ENCODE results near the gene MRM1.
"Not testable (repeated sequence)": the region's sequence is repeated elsewhere in the genome, so short reads cannot be mapped to it uniquely, and the experiment has no call there.

MRM1 gene

DNA sequence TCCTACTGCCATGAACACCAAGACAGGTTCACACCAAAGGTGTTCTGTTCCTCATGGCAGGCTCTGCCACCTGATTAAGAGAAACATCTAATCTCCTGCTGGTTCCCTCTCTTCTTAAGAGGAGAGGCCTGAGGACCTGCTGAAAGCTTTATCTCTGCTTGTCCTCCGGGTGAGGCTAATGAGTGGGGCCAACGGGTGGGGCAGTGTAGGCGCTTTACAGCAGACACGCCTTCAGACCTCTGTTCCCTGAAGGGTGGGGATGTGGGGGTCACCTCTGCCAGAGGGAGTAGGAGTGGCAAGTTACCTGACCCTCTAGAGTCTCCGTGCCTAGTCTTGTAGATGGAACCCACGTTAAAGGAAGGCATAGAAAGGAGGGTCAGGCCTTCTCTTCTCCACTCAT is 4.2 kb upstream of the MRM1 start:
- Mint-ChIP-seq H3K4me3 (no peak overlapping the region), H3K9me3 (no peaks in the 10 kb centered on the region), H3K27ac (no peak overlapping the region), H3K36me3 (peaks cover 32% of the 10 kb centered on the region), H3K4me1 (peaks cover 37% of the 10 kb centered on the region)
- DNase-seq (ENCODE audit: low spot score in 2 of 2), result no peak
- no peak for ATAC-seq

DNA sequence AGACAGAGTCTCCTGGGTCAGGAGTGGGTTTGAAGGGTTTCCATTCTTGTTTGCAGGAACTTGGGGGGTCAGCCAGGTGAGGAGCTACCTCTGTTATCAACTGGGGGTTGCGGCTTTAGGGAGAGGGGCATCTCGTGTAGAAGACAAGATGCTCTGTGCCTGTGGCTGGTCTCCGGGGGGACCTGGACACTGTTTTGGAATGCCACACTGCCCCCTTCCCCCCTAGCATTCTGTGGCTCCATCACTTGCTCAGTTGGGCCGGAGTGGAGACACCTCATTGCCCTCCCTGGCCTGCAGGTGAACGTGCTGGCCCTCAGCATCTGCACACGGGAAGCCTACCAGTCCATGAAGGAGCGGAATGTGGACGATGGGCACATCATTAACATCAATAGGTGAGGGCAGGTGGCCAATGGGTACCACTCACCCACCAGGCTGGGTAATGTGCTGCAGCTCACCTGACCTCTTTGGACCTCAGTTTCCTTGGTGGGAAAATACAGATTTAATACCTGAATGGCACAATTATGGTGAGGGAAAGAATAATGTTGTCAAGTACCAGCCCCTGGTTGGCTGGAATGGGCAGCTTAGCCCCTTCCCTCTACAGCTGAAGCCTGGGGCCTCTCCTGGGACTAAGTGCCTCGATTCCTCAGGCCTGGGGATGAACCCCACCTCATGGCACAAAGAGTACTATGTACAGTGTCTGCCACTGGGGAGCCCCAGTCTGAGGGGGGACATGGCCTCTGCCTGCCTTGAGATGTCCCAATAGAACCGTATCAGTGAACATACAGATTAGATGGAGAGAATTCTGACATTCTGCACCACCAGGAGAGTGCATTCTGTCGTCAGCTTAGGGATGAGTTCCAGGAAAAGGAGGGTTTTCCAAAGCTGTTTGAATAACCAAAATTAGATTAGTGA is 3.3 kb upstream of the MRM1 start:
- Mint-ChIP-seq H3K27ac (no peak overlapping the region), H3K4me1 (peaks cover 35% of the 10 kb centered on the region), H3K4me3 (no peak overlapping the region), H3K9me3 (no peaks in the 10 kb centered on the region), H3K36me3 (peaks cover 32% of the 10 kb centered on the region)
- DNase-seq (ENCODE audit: low spot score in 2 of 2) (no peak), ATAC-seq (no peak)

DNA sequence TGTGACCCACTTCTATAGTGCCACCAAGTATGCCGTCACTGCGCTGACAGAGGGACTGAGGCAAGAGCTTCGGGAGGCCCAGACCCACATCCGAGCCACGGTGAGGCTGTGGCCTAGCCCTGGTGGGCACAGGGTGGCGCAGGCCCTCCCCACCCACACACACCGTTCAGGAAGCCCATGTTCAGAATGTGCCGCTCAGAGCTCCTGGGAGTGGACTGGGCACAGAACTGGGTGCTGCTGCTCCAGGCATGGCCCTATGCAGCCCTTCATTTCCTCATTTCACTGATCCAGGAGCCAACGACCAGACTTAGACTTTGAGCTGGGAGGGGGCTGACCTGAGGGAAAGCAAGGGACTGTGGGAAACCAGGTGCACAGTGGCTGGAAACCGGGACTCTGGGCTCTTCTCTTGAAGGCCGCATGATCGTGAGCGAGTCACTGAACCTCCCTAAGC is 2.4 kb upstream of the MRM1 start:
- ATAC-seq, result no peak
- Mint-ChIP-seq H3K4me3 (no peak overlapping the region), H3K4me1 (peaks cover 31% of the 10 kb centered on the region)

DNA sequence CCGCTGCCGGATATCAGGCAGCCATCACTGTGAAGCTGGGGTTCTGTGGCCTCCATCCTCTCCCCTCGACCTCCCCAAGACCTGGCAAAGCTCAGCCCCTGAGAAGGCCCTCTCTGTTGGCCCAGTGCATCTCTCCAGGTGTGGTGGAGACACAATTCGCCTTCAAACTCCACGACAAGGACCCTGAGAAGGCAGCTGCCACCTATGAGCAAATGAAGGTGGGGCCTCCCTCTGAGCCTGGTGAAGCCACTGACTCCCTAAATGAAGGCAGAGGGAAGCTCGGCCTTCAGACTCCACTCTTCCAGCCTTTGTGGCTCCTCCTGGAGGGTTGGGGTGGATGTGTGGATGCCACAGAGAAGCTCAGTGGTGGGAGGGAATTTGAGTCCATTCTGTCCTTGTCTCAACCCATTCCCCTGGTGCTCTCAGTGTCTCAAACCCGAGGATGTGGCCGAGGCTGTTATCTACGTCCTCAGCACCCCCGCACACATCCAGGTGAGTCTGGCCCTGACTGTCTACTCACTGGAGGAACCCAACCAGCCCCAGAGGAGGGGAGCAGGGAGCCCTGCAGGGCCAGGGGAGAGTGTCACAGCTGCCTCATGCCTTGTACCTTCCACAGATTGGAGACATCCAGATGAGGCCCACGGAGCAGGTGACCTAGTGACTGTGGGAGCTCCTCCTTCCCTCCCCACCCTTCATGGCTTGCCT is 1.7 kb upstream of the MRM1 start:
- ATAC-seq (no peak), DNase-seq (ENCODE audit: low spot score in 2 of 2) (no peak)
- Mint-ChIP-seq H3K9me3 (no peaks in the 10 kb centered on the region), H3K4me3 (no peak overlapping the region), H3K4me1 (peaks cover 36% of the 10 kb centered on the region), H3K27ac (no peak overlapping the region), H3K36me3 (peaks cover 28% of the 10 kb centered on the region)

More for the DNA sequence above, 2.4 kb upstream of the MRM1 start:
- no peak for DNase-seq (ENCODE audit: low spot score in 2 of 2)
- Mint-ChIP-seq H3K36me3 (peaks cover 28% of the 10 kb centered on the region), H3K9me3 (no peaks in the 10 kb centered on the region), H3K27ac (no peak overlapping the region)

DNA sequence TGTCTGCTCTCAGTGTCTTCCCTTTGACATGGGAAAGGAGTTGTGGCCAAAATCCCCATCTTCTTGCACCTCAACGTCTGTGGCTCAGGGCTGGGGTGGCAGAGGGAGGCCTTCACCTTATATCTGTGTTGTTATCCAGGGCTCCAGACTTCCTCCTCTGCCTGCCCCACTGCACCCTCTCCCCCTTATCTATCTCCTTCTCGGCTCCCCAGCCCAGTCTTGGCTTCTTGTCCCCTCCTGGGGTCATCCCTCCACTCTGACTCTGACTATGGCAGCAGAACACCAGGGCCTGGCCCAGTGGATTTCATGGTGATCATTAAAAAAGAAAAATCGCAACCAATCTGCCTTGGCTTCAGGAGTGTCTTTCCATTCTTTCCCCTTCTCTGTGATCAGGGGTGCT is 918 bp upstream of the MRM1 start:
- DNase-seq (ENCODE audit: low spot score in 2 of 2), result no peak
- Mint-ChIP-seq H3K4me1 (peaks cover 43% of the 10 kb centered on the region), H3K36me3 (peaks cover 34% of the 10 kb centered on the region), H3K4me3 (peak overlapping the region; percentile 83), H3K9me3 (no peaks in the 10 kb centered on the region), H3K27ac (peak overlapping the region; percentile 95)
- no peak for ATAC-seq

DNA sequence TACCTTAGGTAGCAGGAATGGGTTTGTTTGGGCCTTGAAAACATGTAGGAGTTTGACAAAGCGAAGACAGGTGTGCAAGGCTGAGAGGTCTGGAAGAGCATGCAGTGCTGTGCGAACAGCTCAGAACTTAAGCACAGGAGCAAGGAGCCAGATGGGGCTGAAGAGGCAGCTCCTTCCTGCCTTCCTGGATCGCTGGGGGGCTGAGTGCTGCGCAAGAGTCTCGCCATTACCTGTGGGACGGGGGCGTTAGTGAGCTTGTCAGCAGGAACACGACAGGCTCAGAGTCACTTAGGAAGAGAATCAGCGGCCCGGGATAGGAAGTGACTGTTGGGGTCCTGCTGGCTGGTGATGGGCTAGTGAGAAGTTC is 464 bp upstream of the MRM1 start:
- H3K27ac Mint-ChIP-seq, result peak overlapping the region; percentile 95
- H3K9me3 Mint-ChIP-seq, result no peaks in the 10 kb centered on the region
- H3K36me3 Mint-ChIP-seq, result peaks cover 32% of the 10 kb centered on the region
- peaks cover 48% of the 10 kb centered on the region for H3K4me1 Mint-ChIP-seq
- DNase-seq (ENCODE audit: low spot score in 2 of 2), result no peak
- ATAC-seq, result no peak
- peak overlapping the region; percentile 83 for H3K4me3 Mint-ChIP-seq

DNA sequence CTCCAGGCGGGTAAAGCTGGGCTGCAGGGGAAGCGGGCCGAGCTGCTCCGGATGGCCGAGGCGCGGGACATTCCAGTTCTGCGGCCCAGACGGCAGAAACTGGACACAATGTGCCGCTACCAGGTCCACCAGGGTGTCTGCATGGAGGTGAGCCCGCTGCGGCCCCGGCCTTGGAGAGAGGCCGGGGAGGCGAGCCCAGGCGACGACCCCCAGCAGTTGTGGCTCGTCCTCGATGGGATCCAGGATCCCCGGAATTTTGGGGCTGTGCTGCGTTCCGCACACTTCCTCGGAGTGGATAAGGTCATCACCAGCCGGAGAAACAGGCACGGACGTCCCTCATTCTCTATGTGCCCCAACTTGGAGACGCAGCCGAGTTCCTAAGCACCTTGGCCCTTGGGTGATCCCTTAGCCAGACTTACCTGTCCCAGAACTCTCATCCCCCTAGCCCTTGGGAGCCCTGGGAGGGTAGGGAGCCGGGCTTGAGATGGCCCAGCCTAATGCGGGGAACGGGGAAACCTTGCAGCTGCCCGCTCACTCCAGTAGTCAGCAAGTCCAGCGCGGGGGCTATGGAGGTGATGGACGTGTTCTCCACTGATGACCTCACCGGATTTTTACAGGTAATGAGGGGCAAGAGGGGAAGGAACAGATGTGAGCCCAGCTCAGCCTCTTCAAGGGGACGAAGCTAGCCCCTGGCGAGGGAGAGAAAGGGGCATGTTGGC is 806 bp downstream of the MRM1 start:
- H3K4me1 Mint-ChIP-seq, result peaks cover 51% of the 10 kb centered on the region
- no peaks in the 10 kb centered on the region for H3K9me3 Mint-ChIP-seq
- peaks cover 30% of the 10 kb centered on the region for H3K36me3 Mint-ChIP-seq
- peak in 1 of 2 donors; percentile 64 for DNase-seq (ENCODE audit: low spot score in 2 of 2)
- H3K27ac Mint-ChIP-seq, result peak overlapping the region; percentile 95
- ATAC-seq, result peak; percentile 15
- peak overlapping the region; percentile 83 for H3K4me3 Mint-ChIP-seq

DNA sequence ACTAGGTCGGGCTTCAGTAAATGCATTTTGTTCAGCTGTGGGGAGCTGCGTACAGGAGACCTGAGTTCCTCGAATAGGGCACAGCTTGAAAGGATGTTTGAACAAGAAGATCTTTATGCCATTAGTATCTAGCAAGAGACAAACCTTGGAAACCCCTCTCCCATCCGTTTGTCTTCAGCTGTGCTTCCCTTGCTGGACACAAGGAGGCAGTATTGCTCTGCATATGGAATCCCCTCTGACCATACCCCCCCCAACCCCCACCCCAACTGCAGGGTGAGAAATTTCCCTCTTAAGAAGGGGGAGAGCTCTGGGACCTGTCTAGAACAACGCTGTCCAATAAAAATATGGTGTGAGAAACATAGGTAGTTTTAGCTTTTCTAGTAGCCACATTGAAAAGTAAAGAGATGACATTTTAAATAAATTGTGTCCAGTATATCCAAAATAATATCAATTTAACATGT is 1.6 kb downstream of the MRM1 start:
- peaks cover 36% of the 10 kb centered on the region for H3K36me3 Mint-ChIP-seq
- peak overlapping the region; percentile 83 for H3K4me3 Mint-ChIP-seq
- no peak overlapping the region for H3K27ac Mint-ChIP-seq
- H3K9me3 Mint-ChIP-seq, result no peaks in the 10 kb centered on the region
- H3K4me1 Mint-ChIP-seq, result peaks cover 51% of the 10 kb centered on the region
- DNase-seq (ENCODE audit: low spot score in 2 of 2) (peak; percentile 45 to 81), ATAC-seq (peak; percentile 27)

DNA sequence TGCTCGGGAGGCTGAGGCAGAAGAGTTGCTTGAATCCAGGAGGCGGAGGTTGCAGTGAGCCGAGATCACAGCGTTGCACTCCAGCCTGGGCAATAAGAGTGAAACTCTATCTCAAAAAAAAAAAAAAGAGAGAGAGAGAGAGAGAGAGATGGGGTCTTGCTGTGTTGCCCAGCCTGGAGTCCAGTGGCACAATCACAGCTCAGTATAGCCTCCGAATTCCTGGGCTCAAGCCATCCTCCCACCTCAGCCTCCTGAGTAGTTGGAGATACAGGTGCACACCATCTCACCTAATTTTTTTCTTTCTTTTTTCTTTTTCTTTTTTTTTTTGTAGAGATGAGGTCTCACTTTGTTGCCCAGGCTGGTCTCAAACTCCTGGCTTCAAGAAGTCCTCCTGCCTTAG is 3.6 kb downstream of the MRM1 start:
- not testable (repeated sequence) for DNase-seq (ENCODE audit: low spot score in 2 of 2); H3K4me3 Mint-ChIP-seq; H3K27ac Mint-ChIP-seq; H3K9me3 Mint-ChIP-seq; ATAC-seq
- Mint-ChIP-seq H3K36me3 (peaks cover 42% of the 10 kb centered on the region), H3K4me1 (peaks cover 57% of the 10 kb centered on the region)

DNA sequence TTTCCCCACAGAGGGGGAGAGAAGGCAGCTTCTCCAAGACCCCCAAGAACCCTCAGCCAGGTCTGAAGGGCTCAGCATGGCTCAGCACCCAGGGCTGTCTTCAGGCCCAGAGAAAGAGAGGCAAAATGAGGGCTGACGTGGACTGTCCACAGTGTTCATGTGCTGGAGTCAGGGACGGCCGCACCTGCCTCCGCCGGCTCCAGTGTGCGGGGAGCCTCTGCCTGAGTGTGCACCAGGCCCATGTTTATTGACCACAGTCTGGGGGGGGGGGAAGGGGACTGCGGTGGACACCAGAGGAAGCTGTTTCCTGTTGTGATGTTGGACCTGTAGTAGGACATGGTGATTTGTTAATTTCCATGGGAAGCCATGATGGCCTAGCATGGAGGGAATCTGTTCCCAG is 6.9 kb downstream of the MRM1 start:
- no peak overlapping the region for H3K4me3 Mint-ChIP-seq
- H3K36me3 Mint-ChIP-seq, result peaks cover 27% of the 10 kb centered on the region
- DNase-seq (ENCODE audit: low spot score in 2 of 2) (no peak), ATAC-seq (peak; percentile 26)
- peaks cover 38% of the 10 kb centered on the region for H3K4me1 Mint-ChIP-seq
- peak overlapping the region; percentile 17 for H3K27ac Mint-ChIP-seq
- no peaks in the 10 kb centered on the region for H3K9me3 Mint-ChIP-seq

DNA sequence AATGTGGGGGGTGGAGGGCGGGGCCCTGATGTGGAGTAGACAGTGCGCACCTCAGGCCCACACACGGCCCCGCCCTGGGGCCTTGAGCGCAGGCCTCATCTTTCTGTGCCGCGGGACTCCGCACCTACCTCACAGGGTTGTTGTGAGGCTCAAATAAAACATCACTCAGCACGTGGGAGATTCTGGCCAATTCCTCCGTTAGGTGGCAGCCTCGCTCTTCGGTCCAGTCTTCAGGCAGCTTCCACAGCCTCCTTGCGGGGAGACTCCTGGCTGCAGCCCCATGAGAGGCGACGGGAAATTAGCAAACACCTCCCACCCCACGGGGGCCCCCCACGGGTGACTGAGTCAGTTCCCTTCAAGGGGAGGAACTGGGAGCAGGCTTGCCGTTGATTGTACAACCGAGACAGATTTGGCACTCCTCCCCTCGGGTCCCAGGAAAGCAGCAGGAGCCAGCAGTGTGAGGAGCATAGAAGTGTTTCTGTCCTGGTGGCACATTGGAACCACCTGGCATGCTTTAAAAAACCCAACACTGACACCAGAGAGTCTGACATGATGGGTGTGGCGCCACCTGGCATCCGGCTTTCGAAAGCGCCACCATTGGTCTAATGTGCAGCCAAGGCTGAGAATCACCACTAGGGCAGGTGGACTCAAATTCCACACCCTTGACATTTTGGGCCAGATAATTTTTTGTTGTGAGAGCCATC is 7.6 kb downstream of the MRM1 start:
- DNase-seq (ENCODE audit: low spot score in 2 of 2), result no peak
- Mint-ChIP-seq H3K9me3 (no peaks in the 10 kb centered on the region), H3K4me1 (peaks cover 39% of the 10 kb centered on the region), H3K27ac (no peak overlapping the region), H3K36me3 (peaks cover 27% of the 10 kb centered on the region), H3K4me3 (no peak overlapping the region)
- no peak for ATAC-seq

DNA sequence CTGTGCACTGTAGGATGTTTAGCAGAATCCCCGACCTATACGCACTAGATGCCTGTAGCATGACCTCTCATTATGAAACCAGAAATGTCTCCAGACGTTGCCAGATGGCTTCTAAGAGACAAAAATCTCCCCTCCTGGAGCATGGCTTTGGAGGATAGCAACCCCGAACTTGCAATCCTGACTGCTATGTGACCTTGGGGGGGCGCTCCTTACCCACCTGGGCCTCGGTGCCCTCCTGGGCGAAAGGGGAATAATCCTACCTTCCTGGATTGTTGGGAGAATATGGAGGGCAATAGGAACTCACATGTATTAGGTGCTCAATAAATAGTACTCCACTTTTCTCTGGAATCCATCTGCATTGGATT is 8.1 kb downstream of the MRM1 start:
- H3K4me1 Mint-ChIP-seq, result peaks cover 34% of the 10 kb centered on the region
- H3K4me3 Mint-ChIP-seq, result no peak overlapping the region
- DNase-seq (ENCODE audit: low spot score in 2 of 2) (no peak), ATAC-seq (no peak)
- H3K9me3 Mint-ChIP-seq, result no peaks in the 10 kb centered on the region
- H3K27ac Mint-ChIP-seq, result no peak overlapping the region
- H3K36me3 Mint-ChIP-seq, result peaks cover 24% of the 10 kb centered on the region

DNA sequence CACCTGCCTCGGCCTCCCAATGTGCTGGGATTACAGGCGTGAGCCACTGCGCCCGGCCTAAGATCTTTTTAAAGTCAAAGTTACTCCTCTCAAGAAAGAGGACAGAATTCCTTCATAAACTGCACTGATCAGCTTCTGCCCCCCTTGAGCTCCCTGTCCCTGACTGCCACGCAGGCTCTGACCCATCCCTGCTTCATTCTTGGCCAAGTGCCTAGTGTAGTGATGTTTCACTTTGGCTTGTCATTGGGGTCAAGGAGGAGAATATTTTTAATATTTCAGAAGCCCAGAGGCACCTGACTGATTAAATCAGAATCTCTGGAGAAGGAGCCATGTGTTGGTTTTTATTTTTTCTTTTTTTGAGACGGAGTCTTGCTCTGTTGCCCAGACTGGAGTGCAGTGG is 9.1 kb downstream of the MRM1 start:
- no peak for ATAC-seq
- no peak overlapping the region for H3K27ac Mint-ChIP-seq
- H3K9me3 Mint-ChIP-seq, result no peaks in the 10 kb centered on the region
- no peak overlapping the region for H3K4me3 Mint-ChIP-seq
- peaks cover 14% of the 10 kb centered on the region for H3K36me3 Mint-ChIP-seq
- DNase-seq (ENCODE audit: low spot score in 2 of 2), result no peak
- H3K4me1 Mint-ChIP-seq, result peaks cover 24% of the 10 kb centered on the region

DNA sequence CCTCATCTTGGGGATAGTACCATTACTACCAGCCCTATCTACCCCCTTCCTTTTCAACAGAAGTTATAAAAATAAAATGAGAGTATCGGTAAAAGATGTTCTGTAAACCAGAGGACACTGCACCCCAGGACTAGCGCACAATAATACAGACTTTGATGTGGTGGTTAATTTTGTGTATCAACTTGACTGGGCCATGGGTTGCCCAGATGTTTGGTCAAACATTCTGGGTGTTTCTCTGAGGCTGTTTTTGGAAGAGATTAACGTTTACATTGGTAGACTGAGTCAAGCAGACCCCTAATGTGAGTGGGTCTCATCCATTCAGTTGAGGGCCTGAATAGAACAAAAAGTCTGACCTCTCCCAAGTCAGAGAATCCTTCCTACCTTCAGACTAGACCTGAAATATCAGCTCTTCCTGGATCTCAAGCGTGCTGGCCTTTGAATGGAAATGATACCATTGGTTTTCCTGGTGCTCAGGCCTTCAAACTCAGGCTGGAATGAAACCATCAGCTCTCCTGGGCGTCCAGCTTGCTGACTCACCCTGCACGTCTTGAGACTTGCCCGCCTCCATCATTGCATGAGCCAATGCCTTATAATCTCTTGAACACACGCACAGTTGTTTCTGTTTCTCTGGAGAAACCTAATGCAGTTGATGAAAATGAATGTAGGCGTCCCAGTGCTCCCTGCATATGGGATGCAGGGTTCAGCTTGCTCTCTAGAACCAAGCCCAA is 10.1 kb downstream of the MRM1 start:
- H3K4me1 Mint-ChIP-seq, result peaks cover 16% of the 10 kb centered on the region
- H3K27ac Mint-ChIP-seq, result no peak overlapping the region
- H3K9me3 Mint-ChIP-seq, result no peaks in the 10 kb centered on the region
- no peak for ATAC-seq
- H3K36me3 Mint-ChIP-seq, result peaks cover 11% of the 10 kb centered on the region
- H3K4me3 Mint-ChIP-seq, result no peak overlapping the region
- no peak for DNase-seq (ENCODE audit: low spot score in 2 of 2)
